MCF 10A (cell line): Measurements from ENCODE around the gene ELF1. TPM values are rescaled to one million over a fixed set of nuclear protein-coding genes. Genes with fewer than 3 reads are reported as not detected.

Source experiments
- BruUV-seq: library from RNA; stranded (reverse); fragments of 400-500 nt; replicated peaks from 2 replicates; lab custom pipeline; 2021; lab: Mats Ljungman, UMichigan
- CTCF ChIA-PET: fragments of 300-600 bp; sonication (Branson Sonifier 250); formaldehyde crosslinking; extraction: SDS; loops from one replicate; lab custom pipeline; 2021; ENCODE audit warnings: antibody characterized with exemption, inconsistent platforms; lab: Yijun Ruan, JAX
- POLR2A ChIA-PET: fragments of 300-600, 350-650 bp; sonication (Branson Sonifier 250); formaldehyde crosslinking; extraction: SDS; loops from one replicate; lab custom pipeline; 2020; ENCODE audit warnings: antibody characterized with exemption, inconsistent platforms; lab: Yijun Ruan, JAX
- DNase-seq: peaks from one replicate; pipeline ENCODE4 v3.0.0-alpha.2; 2018; ENCODE audit not compliant: unreplicated experiment
- H3K27ac Mint-ChIP-seq: one replicate; pipeline ENCODE4 v1.8.0; 2022; ENCODE audit warnings: mild to moderate bottlenecking, low read depth, mixed read lengths; ENCODE audit not compliant: unreplicated experiment
- H3K27me3 Mint-ChIP-seq: one replicate; pipeline ENCODE4 v1.8.0; 2022; ENCODE audit warnings: mixed read lengths; ENCODE audit not compliant: insufficient read depth, unreplicated experiment
- H3K36me3 Mint-ChIP-seq: one replicate; pipeline ENCODE4 v1.8.0; 2022; ENCODE audit warnings: mild to moderate bottlenecking, moderate library complexity, mixed read lengths; ENCODE audit not compliant: insufficient read depth, unreplicated experiment
- H3K4me1 Mint-ChIP-seq: one replicate; pipeline ENCODE4 v1.8.0; 2022; ENCODE audit warnings: mixed read lengths; ENCODE audit not compliant: insufficient read depth, unreplicated experiment
- H3K4me3 Mint-ChIP-seq: one replicate; pipeline ENCODE4 v1.8.0; 2022; ENCODE audit warnings: mild to moderate bottlenecking, moderate library complexity, mixed read lengths; ENCODE audit not compliant: unreplicated experiment
- H3K9me3 Mint-ChIP-seq: one replicate; pipeline ENCODE4 v1.8.0; 2022; ENCODE audit warnings: mixed read lengths; ENCODE audit not compliant: unreplicated experiment
- CTCF ChIP-seq: fragments of 200-600 bp; IDR thresholded peaks from one replicate; pipeline ENCODE4 v1.8.0; 2022; ENCODE audit warnings: antibody characterized with exemption, mild to moderate bottlenecking; ENCODE audit not compliant: unreplicated experiment
- intact Hi-C: fragments of 100-400 bp; cut with micrococcal nuclease; formaldehyde crosslinking; loops from 2 replicates; pipeline ENCODE4 v1.14.1; 2022
- total RNA-seq: library from RNA; stranded (reverse); gene quantifications from 2 replicates; pipeline ENCODE4 v1.2.3, GENCODE V29; 2022

ELF1 gene
- total RNA-seq, 1 experiment from 2014 or later, result 73.7 TPM

GRCh38 chr13:41060082-41060723 lies 41.1 kb upstream of the ELF1 start:
- Mint-ChIP-seq H3K4me3 (peak overlapping the region; percentile 99), H3K9me3 (no peaks in the 10 kb centered on the region), H3K4me1 (peaks cover 33% of the 10 kb centered on the region), H3K36me3 (peaks cover 29% of the 10 kb centered on the region), H3K27ac (peak overlapping the region; percentile 99), H3K27me3 (no peaks in the 10 kb centered on the region)
- CTCF ChIA-PET, result interaction anchor here (0.6 to 1.2 kb wide), 7 partner anchors 14 to 1276 kb away, joined by 3 to 5 read pairs (median 4); partner anchors contain the start of gene ELF1
- no peak for TF ChIP-seq CTCF
- POLR2A ChIA-PET, result interaction anchor here (0.6 to 9.0 kb wide), 37 partner anchors 9 to 945 kb away, joined by 3 to 283 read pairs (median 5); partner anchors contain the start of genes ELF1, KBTBD6, MRPS31 and MTRF1
- peak; percentile 90 for DNase-seq
- intact Hi-C loops, result loop anchor here (2.0 to 10.0 kb wide), 4 partner anchors 41 to 255 kb away; partner anchors contain the start of genes ELF1, KBTBD6 and NAA16
- TSS peak; percentile 39 for BruUV-seq

GRCh38 chr13:41059456-41060081 lies 40.5 kb upstream of the ELF1 start:
- peak; percentile 24 for DNase-seq
- CTCF ChIA-PET, result interaction anchor here (0.6 to 1.2 kb wide), 6 partner anchors 21 to 282 kb away, joined by 3 to 5 read pairs (median 4); partner anchors contain the start of gene ELF1

GRCh38 chr13:41058295-41059070 lies 39.4 kb upstream of the ELF1 start:
- peaks cover 38% of the 10 kb centered on the region for H3K4me1 Mint-ChIP-seq
- no peaks in the 10 kb centered on the region for H3K27me3 Mint-ChIP-seq
- no TSS peak for BruUV-seq
- CTCF ChIA-PET, result interaction anchor here (0.6 kb wide), 2 partner anchors 274 to 313 kb away, joined by 3 read pairs; no protein-coding TSS in a partner anchor
- peak overlapping the region; percentile 99 for H3K4me3 Mint-ChIP-seq
- POLR2A ChIA-PET, result interaction anchor here (1.2 to 9.0 kb wide), 11 partner anchors 13 to 394 kb away, joined by 3 to 283 read pairs (median 9); partner anchors contain the start of gene ELF1
- no peaks in the 10 kb centered on the region for H3K9me3 Mint-ChIP-seq
- peaks cover 28% of the 10 kb centered on the region for H3K36me3 Mint-ChIP-seq
- no peak for TF ChIP-seq CTCF
- H3K27ac Mint-ChIP-seq, result peak overlapping the region; percentile 99
- intact Hi-C loops, result loop anchor here (5.0 kb wide), 1 partner anchor 271 kb away; the partner anchor contains the start of gene SLC25A15
- no peak for DNase-seq

More at GRCh38 chr13:41059456-41060081, 40.5 kb upstream of the ELF1 start:
- BruUV-seq, result no TSS peak
- intact Hi-C loops, result loop anchor here (2.0 to 10.0 kb wide), 5 partner anchors 41 to 272 kb away; partner anchors contain the start of genes ELF1, KBTBD6, NAA16 and SLC25A15
- no peak for TF ChIP-seq CTCF
- Mint-ChIP-seq H3K27me3 (no peaks in the 10 kb centered on the region), H3K4me3 (peak overlapping the region; percentile 99), H3K4me1 (peaks cover 33% of the 10 kb centered on the region), H3K9me3 (no peaks in the 10 kb centered on the region), H3K27ac (peak overlapping the region; percentile 99), H3K36me3 (peaks cover 28% of the 10 kb centered on the region)
- POLR2A ChIA-PET, result interaction anchor here (0.6 to 9.0 kb wide), 31 partner anchors 10 to 845 kb away, joined by 3 to 283 read pairs (median 5); partner anchors contain the start of genes ELF1, KBTBD6 and MTRF1
